ENCODE data around the gene NOS3.

The NOS3 gene

GRCh38 chr7:150954201-150954985 is 36.4 kb upstream of the NOS3 start:
- H3K4me3 ChIP-seq (ENCODE audit: low read depth, low read length): no peak overlapping the region
- peak; percentile 77 for TF ChIP-seq EGR2 (tag by site-specific recombination; IDR thresholded peaks at IDR 0.05; ENCODE audit: low read depth)
- no peak for TF ChIP-seq HOXD13 (CRISPR knock-in tag; IDR thresholded peaks at IDR 0.05; ENCODE audit: borderline replicate concordance)
- TF ChIP-seq ZFHX2 (tag by site-specific recombination; conservative IDR thresholded peaks at IDR 0.05): peak; percentile 71

GRCh38 chr7:150954986-150955518 is 35.8 kb upstream of the NOS3 start:
- H3K36me3 ChIP-seq (ENCODE audit: control insufficient read depth in 2 of 2, insufficient read depth in 1 of 2, low read length in 2 of 2): peaks cover 0 to 5% of the 10 kb centered on the region in 2 experiments; a peak in 1 of 3 replicates
- ChIA-PET POLR2A (no interaction called here), CTCF (interaction anchor here (0.6 to 1.8 kb wide), 3 partner anchors 7 to 30 kb away, joined by 3 to 8 read pairs (median 4); no protein-coding TSS in a partner anchor)
- no peaks in the 10 kb centered on the region for H3K4me1 ChIP-seq (ENCODE audit: control insufficient read depth, insufficient read depth, low read length)
- TF ChIP-seq BCL11A (tag by site-specific recombination; IDR thresholded peaks at IDR 0.05; ENCODE audit: low read depth): no peak
- no peak for TF ChIP-seq ZNF2 (tag by site-specific recombination; IDR thresholded peaks at IDR 0.05)
- no peak for TF ChIP-seq ZNF140 (tag by site-specific recombination; IDR thresholded peaks at IDR 0.05)
- no peak for TF ChIP-seq PATZ1 (tag by site-specific recombination; IDR thresholded peaks at IDR 0.05)
- TF ChIP-seq KLF1 (tag by site-specific recombination; IDR thresholded peaks at IDR 0.05): no peak
- no peak for TF ChIP-seq ZSCAN23 (tag by site-specific recombination; IDR thresholded peaks at IDR 0.05)
- TF ChIP-seq ZBTB44 (tag by site-specific recombination; IDR thresholded peaks at IDR 0.05): no peak
- TF ChIP-seq ZNF398 (tag by site-specific recombination; IDR thresholded peaks at IDR 0.05): no peak
- no peak for TF ChIP-seq ZNF701 (tag by site-specific recombination; IDR thresholded peaks at IDR 0.05)
- no peak for TF ChIP-seq ZNF404 (tag by site-specific recombination; IDR thresholded peaks at IDR 0.05)
- TF ChIP-seq ZNF777 (tag by site-specific recombination; IDR thresholded peaks at IDR 0.05; ENCODE audit: borderline replicate concordance): no peak
- no peak overlapping the region for H3K27ac ChIP-seq (ENCODE audit: extremely low read depth, low read depth, low read length)
- no peak overlapping the region for H3K4me3 ChIP-seq (ENCODE audit: low read depth, low read length)
- no peaks in the 10 kb centered on the region for H3K9me3 ChIP-seq (ENCODE audit: control insufficient read depth, insufficient read depth, low read depth, low read length)

More at GRCh38 chr7:150954201-150954985, 36.4 kb upstream of the NOS3 start:
- H3K4me1 ChIP-seq (ENCODE audit: control insufficient read depth, insufficient read depth, low read length): no peaks in the 10 kb centered on the region
- H3K36me3 ChIP-seq (ENCODE audit: control insufficient read depth in 2 of 2, insufficient read depth in 1 of 2, low read length in 2 of 2): peaks cover 0 to 5% of the 10 kb centered on the region in 2 experiments; a peak in 1 of 3 replicates
- ChIA-PET POLR2A (interaction anchor here (0.5 kb wide), 1 partner anchor 19 kb away, joined by 6 read pairs; no protein-coding TSS in a partner anchor), CTCF (interaction anchor here (0.7 to 1.8 kb wide), 5 partner anchors 8 to 56 kb away, joined by 3 to 8 read pairs (median 4); no protein-coding TSS in a partner anchor)
- no peaks in the 10 kb centered on the region for H3K9me3 ChIP-seq (ENCODE audit: control insufficient read depth, insufficient read depth, low read depth, low read length)
- H3K27ac ChIP-seq (ENCODE audit: extremely low read depth, low read depth, low read length): no peak overlapping the region

Measured in HEK293 (cell line).